Astrocyte of the cerebellum (primary cell): ENCODE measurements around the gene KLK4.

ENCODE experiments used
- DNase-seq: peaks from one replicate; pipeline ENCODE4 v3.0.0-alpha.2; 2011; ENCODE audit warnings: low read depth
- H3K4me3 ChIP-seq: 2 replicates; pipeline ENCODE4 v1.5.1; 2011; ENCODE audit warnings: mild to moderate bottlenecking, low read depth, low read length, moderate library complexity
- CTCF ChIP-seq: IDR thresholded peaks from 2 replicates; pipeline ENCODE4 v1.5.1; 2012; ENCODE audit warnings: low read length, low read depth, moderate library complexity, mild to moderate bottlenecking; ENCODE audit errors: missing control alignments
- in situ Hi-C: cut with HindIII; loops from 2 replicates; pipeline ENCODE4 v1.10.0; 2017; ENCODE audit warnings: low sequenced_read_pairs

KLK4 gene

DNA sequence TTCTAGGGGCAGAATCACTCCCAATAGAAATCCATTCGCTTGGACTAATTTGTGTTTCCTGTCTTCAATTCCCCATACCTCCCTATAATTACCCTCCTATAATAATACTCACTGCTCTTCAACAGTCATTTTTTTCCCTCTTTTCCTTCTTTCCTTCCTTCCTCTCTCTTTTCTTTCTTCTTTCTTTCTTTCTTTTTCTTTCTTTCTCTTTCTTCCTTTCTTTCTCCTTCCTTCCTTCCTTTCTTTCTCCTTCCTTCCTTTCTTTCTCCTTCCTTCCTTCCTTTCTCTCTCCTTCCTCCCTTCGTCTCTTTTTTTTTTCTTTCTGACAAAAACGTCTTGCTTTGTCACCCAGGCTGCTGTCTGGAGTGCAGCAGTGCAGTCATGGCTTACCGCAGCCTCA, 33.6 kb upstream of the KLK4 start:
- in situ Hi-C loops, result no loop called here
- no peak overlapping the region for H3K4me3 ChIP-seq
- TF ChIP-seq CTCF, result no peak
- no peak for DNase-seq

- H3K4me3 ChIP-seq, result no peak overlapping the region
- no peak for DNase-seq
- TF ChIP-seq CTCF, result no peak
- in situ Hi-C loops, result no loop called here
These were observed 32.1 kb upstream of the KLK4 start for GRCh38 chr19:50943074-50943828.

DNA sequence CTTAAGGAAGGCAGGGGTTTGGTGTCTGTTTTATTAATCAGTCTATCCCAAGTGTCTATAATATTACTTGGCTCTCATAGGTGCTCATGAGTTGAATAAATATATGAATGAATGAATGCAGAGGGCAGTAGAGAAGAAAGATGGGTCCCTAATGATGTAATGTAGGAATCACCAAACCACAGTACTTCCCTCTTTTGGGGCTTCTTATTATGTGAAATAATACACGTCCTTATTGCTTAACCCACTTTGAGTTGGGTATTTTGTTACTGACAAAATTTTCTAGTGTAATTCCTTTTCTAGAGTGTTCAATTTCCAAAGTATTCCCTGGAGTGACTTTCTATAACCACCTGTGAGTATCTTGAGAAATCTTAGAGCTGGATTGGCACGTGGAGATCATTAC, 28.4 kb upstream of the KLK4 start:
- TF ChIP-seq CTCF, result no peak
- DNase-seq, result no peak
- in situ Hi-C loops, result no loop called here
- no peak overlapping the region for H3K4me3 ChIP-seq

GRCh38 chr19:50933640-50934039, 22.4 kb upstream of the KLK4 start:
- no peak overlapping the region for H3K4me3 ChIP-seq
- in situ Hi-C loops, result no loop called here
- no peak for DNase-seq
- no peak for TF ChIP-seq CTCF

GRCh38 chr19:50932690-50933083, 21.5 kb upstream of the KLK4 start:
- in situ Hi-C loops, result no loop called here
- DNase-seq, result no peak
- no peak overlapping the region for H3K4me3 ChIP-seq
- no peak for TF ChIP-seq CTCF

- DNase-seq, result no peak
- TF ChIP-seq CTCF, result no peak
- in situ Hi-C loops, result no loop called here
- H3K4me3 ChIP-seq, result no peak overlapping the region
These were observed 21.0 kb upstream of the KLK4 start for GRCh38 chr19:50932018-50932689.
